Measurements from ENCODE around the gene MSI2.

MSI2 gene

GRCh38 chr17:57551321-57552079 lies 295.2 kb downstream of the MSI2 start:
- DNase-seq, result no peak

GRCh38 chr17:57552114-57552624 lies 295.8 kb downstream of the MSI2 start:
- no peak for DNase-seq

DNA sequence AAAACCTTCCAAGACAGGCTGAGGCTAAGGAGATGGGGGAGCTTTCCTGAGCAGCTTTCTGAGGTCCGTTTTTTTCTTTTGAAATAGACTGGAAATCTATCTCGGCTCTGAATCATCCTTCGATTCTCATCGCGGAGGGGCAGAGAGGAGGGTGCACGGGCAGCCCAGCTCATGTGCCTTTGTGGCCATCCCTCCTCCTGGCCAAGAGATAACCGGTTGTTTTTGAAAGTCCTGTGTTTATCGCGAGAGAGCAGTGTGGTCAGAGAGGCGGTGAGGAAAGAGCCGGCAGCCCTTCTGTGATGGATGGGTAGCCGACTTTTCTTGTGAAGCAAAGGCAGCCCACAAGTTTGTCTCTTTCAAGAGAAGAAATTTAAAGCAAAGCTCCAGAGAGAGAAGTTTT lies 297.2 kb downstream of the MSI2 start:
- DNase-seq, result no peak

DNA sequence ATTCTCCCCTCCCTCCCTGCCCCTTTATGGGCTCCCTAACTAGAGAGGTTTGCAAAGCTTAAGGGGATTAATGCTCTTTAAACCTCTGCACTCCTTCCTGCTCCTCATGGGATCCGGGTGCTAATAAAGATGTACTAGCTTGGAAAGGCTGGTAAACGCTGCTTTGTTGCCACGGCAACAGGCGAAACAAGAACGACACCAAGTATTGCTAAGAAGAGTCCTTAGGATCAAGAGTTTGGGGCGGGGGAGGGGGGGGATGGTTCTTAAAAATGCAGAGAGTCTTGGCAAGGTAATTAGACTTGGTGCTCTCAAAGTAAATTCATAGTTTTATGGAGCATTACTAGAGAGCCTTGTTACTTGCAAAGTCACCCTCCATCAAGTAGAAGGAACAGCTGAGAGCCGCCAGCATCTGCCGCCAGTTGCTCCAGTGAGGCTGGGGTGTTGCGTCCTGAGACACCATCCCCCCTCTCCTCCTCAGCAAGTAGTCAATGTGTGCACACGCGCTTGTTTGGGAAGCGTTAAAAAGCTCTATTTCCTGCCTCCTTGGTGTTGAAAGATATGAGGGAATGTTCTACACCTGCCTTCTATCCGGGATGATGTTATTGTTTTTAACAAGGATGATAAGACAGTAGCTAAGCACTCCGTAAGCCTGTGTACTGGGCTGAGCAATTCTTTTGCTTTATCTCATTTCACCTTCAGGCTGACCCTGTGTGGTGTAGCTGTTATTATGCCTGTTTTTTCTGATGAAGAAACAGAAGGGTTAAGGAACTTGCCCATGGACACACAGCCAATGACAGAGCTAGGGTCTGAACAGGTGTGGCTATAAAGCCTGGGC lies 297.9 kb downstream of the MSI2 start:
- DNase-seq, result no peak

GRCh38 chr17:57554826-57555635 lies 298.7 kb downstream of the MSI2 start:
- no peak for DNase-seq

DNA sequence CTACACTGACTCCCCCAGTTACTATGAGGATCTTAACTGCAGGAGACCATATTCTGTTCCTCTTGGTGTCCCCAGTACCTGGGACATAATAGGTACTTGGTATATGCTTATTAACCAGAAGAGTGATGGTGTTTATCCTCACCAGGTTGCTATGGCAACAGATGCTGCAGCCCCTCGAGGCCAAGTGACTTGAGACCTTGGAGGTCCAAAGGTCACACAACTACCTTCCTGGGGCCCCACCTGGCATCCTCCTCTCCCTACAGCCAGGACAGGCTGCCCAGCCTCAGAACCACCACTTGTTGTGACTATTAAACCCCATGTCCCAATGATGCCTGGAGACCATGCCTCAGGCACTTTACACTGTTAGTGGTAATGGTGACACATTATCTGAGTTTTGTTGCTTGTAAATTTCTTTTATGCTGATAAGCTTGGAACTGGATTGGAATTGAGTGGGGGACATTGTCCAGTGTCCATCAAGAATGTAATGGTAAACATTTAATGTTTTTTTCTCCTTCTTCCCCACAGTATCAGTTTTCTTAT lies 299.4 kb downstream of the MSI2 start:
- DNase-seq, result no peak

DNA sequence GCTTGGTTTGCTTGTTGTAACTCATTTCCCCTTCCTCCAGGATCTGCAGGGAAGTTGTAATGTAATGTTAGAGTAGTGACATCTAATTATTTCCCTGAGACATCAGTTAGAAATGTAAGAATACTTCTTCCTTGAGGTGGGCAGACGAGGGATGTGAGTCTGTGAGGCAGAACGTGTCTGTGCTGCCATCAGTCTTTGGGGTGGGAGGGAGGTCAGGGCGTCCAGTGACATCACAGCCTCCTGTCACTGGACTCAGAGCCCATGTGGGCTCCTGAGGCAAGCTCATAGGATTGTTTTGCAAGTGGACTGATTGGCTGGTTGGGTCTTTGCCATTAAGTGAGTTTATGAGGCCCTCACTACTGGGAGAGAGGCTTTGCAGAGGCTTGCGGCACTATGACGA lies 300.0 kb downstream of the MSI2 start:
- DNase-seq, result no peak

DNA sequence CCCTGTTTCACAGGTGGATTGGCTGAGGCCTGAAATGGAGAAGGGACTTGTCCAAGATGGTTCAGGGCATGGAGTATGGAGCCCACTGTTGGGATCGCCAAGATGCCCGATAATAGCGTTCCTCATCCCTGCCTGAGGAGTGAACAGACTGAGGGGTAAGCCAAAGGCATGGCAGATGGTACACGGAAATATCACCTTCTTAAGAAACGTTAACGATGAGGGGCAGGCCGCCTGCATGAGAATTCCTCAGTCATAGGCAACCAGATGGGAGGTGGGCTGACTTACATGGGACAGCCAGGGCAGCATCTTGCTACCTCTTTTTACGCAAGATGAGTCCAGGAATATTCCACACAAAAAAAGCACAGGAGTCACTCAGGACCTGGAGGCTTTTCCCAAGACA lies 300.7 kb downstream of the MSI2 start:
- no peak for DNase-seq

DNA sequence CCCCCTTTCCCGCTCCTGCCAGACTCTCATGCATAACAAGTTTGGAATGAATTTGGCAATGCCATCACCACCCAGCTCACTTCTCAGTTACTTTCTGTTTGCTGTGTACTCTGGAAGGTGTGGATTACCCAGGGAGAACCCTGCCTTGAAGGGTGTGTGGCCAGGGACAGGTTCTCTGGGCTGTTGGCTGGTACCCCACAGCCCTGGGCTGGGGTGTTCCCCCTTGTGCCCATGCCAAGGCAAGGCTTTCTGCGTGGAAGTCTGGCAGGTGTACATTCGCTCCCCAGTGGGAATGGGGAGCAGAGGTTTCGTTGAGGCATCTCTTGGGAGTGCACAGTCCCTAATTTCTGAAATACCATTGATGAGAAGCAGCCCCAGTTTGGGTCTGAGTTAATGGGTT lies 301.1 kb downstream of the MSI2 start:
- no peak for DNase-seq

- DNase-seq, result no peak
Observed at GRCh38 chr17:57557834-57558681, 301.7 kb downstream of the MSI2 start.

GRCh38 chr17:57559226-57559625 lies 302.9 kb downstream of the MSI2 start:
- no peak for DNase-seq

DNA sequence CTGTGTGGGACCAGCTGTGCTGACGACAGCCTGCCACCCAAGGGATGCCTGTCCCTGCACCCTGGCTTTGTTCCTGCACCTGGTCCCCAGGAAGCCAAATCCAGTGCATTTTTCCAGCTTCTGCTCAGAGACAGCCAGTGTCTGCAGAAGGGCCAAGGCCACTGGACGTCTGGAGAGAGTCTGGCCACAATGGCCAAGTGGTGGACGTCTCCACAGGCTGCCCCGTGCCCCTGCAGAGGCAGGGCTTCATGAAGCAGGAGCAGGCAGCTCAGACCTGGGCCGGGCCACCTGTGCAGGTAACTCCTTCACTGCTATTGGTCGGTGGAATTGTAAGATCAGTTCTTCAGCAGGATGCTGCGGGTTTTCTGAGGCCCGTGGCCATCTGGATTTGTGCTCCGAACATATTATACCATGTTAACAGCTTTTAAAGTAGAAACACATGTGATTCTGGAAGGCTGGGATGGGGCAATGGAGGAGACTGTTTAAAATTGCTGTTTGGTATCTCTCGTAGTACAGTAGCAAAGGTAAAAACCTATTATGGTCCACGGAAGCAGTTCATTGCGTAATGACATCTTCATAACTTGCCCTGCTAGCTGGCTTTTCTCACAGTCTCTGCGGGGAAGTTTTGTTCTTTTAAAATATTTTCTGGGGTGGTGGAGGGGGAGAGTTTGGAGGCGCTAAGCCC lies 303.5 kb downstream of the MSI2 start:
- no peak for DNase-seq

DNA sequence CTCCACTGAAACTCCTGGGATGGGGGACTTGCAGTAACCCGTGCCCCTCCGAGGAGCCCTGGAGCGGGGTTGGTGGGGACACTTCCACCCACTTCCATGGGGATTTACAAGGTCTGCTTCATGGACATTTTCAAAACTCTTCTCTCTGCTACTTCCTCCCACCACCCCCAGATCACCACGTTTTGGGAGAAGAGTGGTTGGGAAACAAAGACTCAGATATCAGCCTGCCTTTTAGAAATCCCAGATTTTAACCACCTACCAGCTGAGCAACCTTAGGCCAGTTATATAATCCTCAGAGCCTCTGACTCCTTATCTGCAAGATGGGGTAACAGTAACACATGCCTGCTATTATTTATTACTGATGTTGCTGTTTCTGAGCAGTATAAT lies 304.0 kb downstream of the MSI2 start:
- no peak for DNase-seq

- DNase-seq, result no peak
Observed at GRCh38 chr17:57561072-57561861, 304.9 kb downstream of the MSI2 start.

DNA sequence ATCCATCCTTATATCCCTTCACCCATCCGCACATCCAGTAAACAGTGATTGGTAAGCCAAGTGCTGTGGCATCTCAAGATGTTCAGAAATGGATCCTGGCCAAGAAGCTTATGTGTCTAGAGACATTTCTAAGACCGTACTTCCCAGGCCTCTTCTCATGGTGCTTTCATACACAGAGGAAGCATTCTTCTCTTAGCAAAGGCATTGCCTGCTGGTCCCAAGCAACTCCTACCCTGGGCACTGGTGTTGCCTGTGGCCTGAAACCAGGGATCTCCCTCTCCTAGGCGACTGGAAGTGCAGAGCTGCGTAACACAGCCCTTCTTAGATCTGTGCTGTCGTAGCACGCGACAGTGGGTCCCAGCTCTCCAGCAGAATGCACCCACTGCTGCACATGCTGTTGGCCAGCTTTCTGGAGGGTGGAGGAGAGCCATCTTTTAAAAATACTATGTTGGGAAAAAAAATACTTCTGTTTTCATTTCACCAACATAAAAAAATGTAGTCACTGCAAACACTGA lies 305.9 kb downstream of the MSI2 start:
- DNase-seq, result no peak

- DNase-seq, result no peak
Observed at GRCh38 chr17:57563958-57564357, 307.6 kb downstream of the MSI2 start.

DNA sequence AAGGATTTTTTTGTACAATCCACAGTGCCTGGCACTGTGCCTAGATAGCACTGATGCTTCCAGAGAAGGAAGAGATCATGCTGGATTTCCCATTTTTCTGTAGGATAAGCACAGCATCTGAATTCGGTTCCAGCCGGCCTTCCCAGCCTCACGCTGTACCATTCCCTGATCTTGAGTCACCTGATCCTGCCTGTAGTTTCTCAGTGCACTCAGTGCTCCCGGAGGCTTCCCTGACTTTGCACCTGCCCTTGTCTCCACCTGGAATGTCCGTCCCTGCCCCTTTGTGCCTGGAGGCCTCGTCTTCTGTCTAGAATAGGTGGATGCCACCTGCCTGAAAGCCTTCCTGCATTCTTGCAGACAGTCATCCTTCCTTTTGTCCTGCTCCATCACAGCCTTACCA lies 308.9 kb downstream of the MSI2 start:
- DNase-seq, result no peak

DNA sequence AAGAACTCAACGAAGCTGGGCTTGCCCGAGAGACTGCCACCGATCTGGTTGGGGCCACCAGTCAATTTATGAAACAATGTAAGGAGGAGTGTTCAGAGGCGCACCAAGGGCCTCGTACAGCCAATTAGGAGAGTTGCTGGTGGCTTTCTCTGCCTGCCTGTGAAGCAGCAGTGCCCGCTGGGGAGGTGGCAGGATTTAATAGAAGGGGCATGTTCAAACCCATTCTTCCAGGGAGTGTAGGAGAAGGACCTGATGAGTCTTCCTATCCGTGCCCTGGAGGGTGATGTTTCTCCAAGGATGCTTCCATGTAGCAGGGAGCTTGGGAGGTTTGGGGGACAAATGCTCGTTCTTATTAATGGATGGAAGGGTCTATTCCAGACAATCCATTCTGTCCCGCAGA lies 310.4 kb downstream of the MSI2 start:
- DNase-seq, result no peak

GRCh38 chr17:57567251-57567650 lies 310.9 kb downstream of the MSI2 start:
- DNase-seq, result no peak

GRCh38 chr17:57568340-57568739 lies 312.0 kb downstream of the MSI2 start:
- DNase-seq, result no peak

Measured in GOT3 (cell line).